ENCODE measurements around the gene GSTP1. TPM values are rescaled to one million over a fixed set of nuclear protein-coding genes. Genes with fewer than 3 reads are reported as not detected.
"Not testable (repeated sequence)": the region's sequence is repeated elsewhere in the genome, so short reads cannot be mapped to it uniquely, and the experiment has no call there.

Gene GSTP1
- polyA plus RNA-seq, 4 donors = 714 to 1,471 (median 1,003) TPM

GRCh38 chr11:67604119-67604518 is 20.5 kb downstream of the GSTP1 start:
- H3K4me1 ChIP-seq (ENCODE audit: control insufficient read depth in 3 of 3, insufficient read depth in 2 of 3, low read depth in 1 of 3, low read length in 2 of 3); DNase-seq; FAIRE-seq; H3K36me3 ChIP-seq (ENCODE audit: control insufficient read depth in 3 of 3, insufficient read depth in 2 of 3, low read depth in 1 of 3, low read length in 3 of 3); H3K27ac ChIP-seq (ENCODE audit: low read depth in 1 of 3, low read length in 2 of 3); H3K9me3 ChIP-seq (ENCODE audit: control insufficient read depth in 2 of 2, insufficient read depth in 1 of 2, low read depth in 1 of 2, low read length in 1 of 2); H3K27me3 ChIP-seq (ENCODE audit: control insufficient read depth in 3 of 3, insufficient read depth in 3 of 3, low read length in 3 of 3); H3K4me3 ChIP-seq (ENCODE audit: low read depth in 1 of 3, low read length in 3 of 3): not testable (repeated sequence)
- 60 to 74% (median 63%) methylated on average over 2 of the region's 4 CpGs for WGBS, 3 donors

GRCh38 chr11:67604815-67605214 is 21.2 kb downstream of the GSTP1 start:
- Histone ChIP-seq H3K36me3 (ENCODE audit: control insufficient read depth in 3 of 3, insufficient read depth in 2 of 3, low read depth in 1 of 3, low read length in 3 of 3) (peaks cover 0 to 14% (median 6%) of the 10 kb centered on the region in 3 donors), H3K4me3 (ENCODE audit: low read depth in 1 of 3, low read length in 3 of 3) (no peak overlapping the region), H3K9me3 (ENCODE audit: control insufficient read depth in 2 of 2, insufficient read depth in 1 of 2, low read depth in 1 of 2, low read length in 1 of 2) (peaks cover 0 to 6% of the 10 kb centered on the region in 2 donors), H3K27ac (ENCODE audit: low read depth in 1 of 3, low read length in 2 of 3) (no peak overlapping the region), H3K4me1 (ENCODE audit: control insufficient read depth in 3 of 3, insufficient read depth in 2 of 3, low read depth in 1 of 3, low read length in 2 of 3) (peaks cover 0 to 8% (median 0%) of the 10 kb centered on the region in 3 donors), H3K27me3 (ENCODE audit: control insufficient read depth in 3 of 3, insufficient read depth in 3 of 3, low read length in 3 of 3) (no peaks in the 10 kb centered on the region)
- no peak for FAIRE-seq
- 87 to 95% (median 95%) methylated on average over 2 of the region's 2 CpGs for WGBS, 3 donors
- DNase-seq = no peak

- Histone ChIP-seq H3K4me3 (ENCODE audit: low read depth in 1 of 3, low read length in 3 of 3) (no peak overlapping the region), H3K27me3 (ENCODE audit: control insufficient read depth in 3 of 3, insufficient read depth in 3 of 3, low read length in 3 of 3) (no peaks in the 10 kb centered on the region), H3K27ac (ENCODE audit: low read depth in 1 of 3, low read length in 2 of 3) (no peak overlapping the region), H3K9me3 (ENCODE audit: control insufficient read depth in 2 of 2, insufficient read depth in 1 of 2, low read depth in 1 of 2, low read length in 1 of 2) (peaks cover 0 to 6% of the 10 kb centered on the region in 2 donors), H3K4me1 (ENCODE audit: control insufficient read depth in 3 of 3, insufficient read depth in 2 of 3, low read depth in 1 of 3, low read length in 2 of 3) (peaks cover 0 to 8% (median 0%) of the 10 kb centered on the region in 3 donors), H3K36me3 (ENCODE audit: control insufficient read depth in 3 of 3, insufficient read depth in 2 of 3, low read depth in 1 of 3, low read length in 3 of 3) (peaks cover 0 to 18% (median 6%) of the 10 kb centered on the region in 3 donors)
- no peak for FAIRE-seq
- no peak for DNase-seq
- WGBS, 3 donors = 58 to 71% (median 65%) methylated on average over 11 of the region's 11 CpGs
These were observed 21.8 kb downstream of the GSTP1 start for GRCh38 chr11:67605231-67606011.

GRCh38 chr11:67606093-67606491 is 22.5 kb downstream of the GSTP1 start:
- H3K27ac ChIP-seq (ENCODE audit: low read depth in 1 of 3, low read length in 2 of 3) = peak overlapping the region in 1 of 3 donors; percentile 13
- DNase-seq = no peak
- H3K36me3 ChIP-seq (ENCODE audit: control insufficient read depth in 3 of 3, insufficient read depth in 2 of 3, low read depth in 1 of 3, low read length in 3 of 3) = peaks cover 0 to 25% (median 8%) of the 10 kb centered on the region in 3 donors
- FAIRE-seq = no peak
- H3K9me3 ChIP-seq (ENCODE audit: control insufficient read depth in 2 of 2, insufficient read depth in 1 of 2, low read depth in 1 of 2, low read length in 1 of 2) = peaks cover 0 to 6% of the 10 kb centered on the region in 2 donors
- WGBS, 3 donors = 29 to 42% (median 34%) methylated on average over 17 of the region's 17 CpGs
- H3K4me1 ChIP-seq (ENCODE audit: control insufficient read depth in 3 of 3, insufficient read depth in 2 of 3, low read depth in 1 of 3, low read length in 2 of 3) = peaks cover 0 to 8% (median 0%) of the 10 kb centered on the region in 3 donors
- peak overlapping the region; percentile 33 to 95 (median 78) for H3K4me3 ChIP-seq (ENCODE audit: low read depth in 1 of 3, low read length in 3 of 3)
- H3K27me3 ChIP-seq (ENCODE audit: control insufficient read depth in 3 of 3, insufficient read depth in 3 of 3, low read length in 3 of 3) = no peaks in the 10 kb centered on the region

- no peaks in the 10 kb centered on the region for H3K27me3 ChIP-seq (ENCODE audit: control insufficient read depth in 3 of 3, insufficient read depth in 3 of 3, low read length in 3 of 3)
- H3K27ac ChIP-seq (ENCODE audit: low read depth in 1 of 3, low read length in 2 of 3) = peak within 1 kb of the TSS; percentile 16 to 91 (median 76)
- H3K9me3 ChIP-seq (ENCODE audit: control insufficient read depth in 2 of 2, insufficient read depth in 1 of 2, low read depth in 1 of 2, low read length in 1 of 2) = peaks cover 0 to 6% of the 10 kb centered on the region in 2 donors
- DNase-seq (peak; percentile 97 to 99), FAIRE-seq (no peak)
- peaks cover 0 to 8% (median 0%) of the 10 kb centered on the region in 3 donors for H3K4me1 ChIP-seq (ENCODE audit: control insufficient read depth in 3 of 3, insufficient read depth in 2 of 3, low read depth in 1 of 3, low read length in 2 of 3)
- peaks cover 0 to 31% (median 11%) of the 10 kb centered on the region in 3 donors for H3K36me3 ChIP-seq (ENCODE audit: control insufficient read depth in 3 of 3, insufficient read depth in 2 of 3, low read depth in 1 of 3, low read length in 3 of 3)
- 0 to 1% (median 1%) methylated on average over 65 to 69 of the region's 69 CpGs for WGBS, 3 donors
- peak within 1 kb of the TSS; percentile 78 to 95 (median 95) for H3K4me3 ChIP-seq (ENCODE audit: low read depth in 1 of 3, low read length in 3 of 3)
These were observed 23.1 kb downstream of the GSTP1 start, which contains the start of gene NDUFV1 for GRCh38 chr11:67606492-67607295. TSS of gene NDUFV1 (plus strand) at chr11:67606936. CDS start at chr11:67607005, 69 bp downstream.

GRCh38 chr11:67607507-67607906 is 23.9 kb downstream of the GSTP1 start:
- no peak for FAIRE-seq
- Histone ChIP-seq H3K27me3 (ENCODE audit: control insufficient read depth in 3 of 3, insufficient read depth in 3 of 3, low read length in 3 of 3) (no peaks in the 10 kb centered on the region), H3K9me3 (ENCODE audit: control insufficient read depth in 2 of 2, insufficient read depth in 1 of 2, low read depth in 1 of 2, low read length in 1 of 2) (peaks cover 0 to 4% of the 10 kb centered on the region in 2 donors)

GRCh38 chr11:67608486-67608885 is 24.9 kb downstream of the GSTP1 start:
- 91 to 95% (median 93%) methylated on average over 8 of the region's 8 CpGs for WGBS, 3 donors
- DNase-seq (no peak), FAIRE-seq (no peak)
- H3K27ac ChIP-seq (ENCODE audit: low read depth in 1 of 3, low read length in 2 of 3) = no peak overlapping the region
- no peaks in the 10 kb centered on the region for H3K9me3 ChIP-seq (ENCODE audit: control insufficient read depth in 2 of 2, insufficient read depth in 1 of 2, low read depth in 1 of 2, low read length in 1 of 2)
- H3K27me3 ChIP-seq (ENCODE audit: control insufficient read depth in 3 of 3, insufficient read depth in 3 of 3, low read length in 3 of 3) = no peaks in the 10 kb centered on the region
- H3K36me3 ChIP-seq (ENCODE audit: control insufficient read depth in 3 of 3, insufficient read depth in 2 of 3, low read depth in 1 of 3, low read length in 3 of 3) = peaks cover 0 to 49% (median 16%) of the 10 kb centered on the region in 3 donors
- H3K4me3 ChIP-seq (ENCODE audit: low read depth in 1 of 3, low read length in 3 of 3) = no peak overlapping the region
- peaks cover 0 to 8% (median 0%) of the 10 kb centered on the region in 3 donors for H3K4me1 ChIP-seq (ENCODE audit: control insufficient read depth in 3 of 3, insufficient read depth in 2 of 3, low read depth in 1 of 3, low read length in 2 of 3)

More at GRCh38 chr11:67607507-67607906, 23.9 kb downstream of the GSTP1 start:
- peaks cover 0 to 39% (median 16%) of the 10 kb centered on the region in 3 donors for H3K36me3 ChIP-seq (ENCODE audit: control insufficient read depth in 3 of 3, insufficient read depth in 2 of 3, low read depth in 1 of 3, low read length in 3 of 3)
- DNase-seq = no peak
- H3K4me3 ChIP-seq (ENCODE audit: low read depth in 1 of 3, low read length in 3 of 3) = peak overlapping the region; percentile 78 to 95 (median 95)
- WGBS, 3 donors = 17 to 46% (median 26%) methylated on average over 9 of the region's 9 CpGs
- peak overlapping the region in 2 of 3 donors; percentile 76 to 91 for H3K27ac ChIP-seq (ENCODE audit: low read depth in 1 of 3, low read length in 2 of 3)
- peaks cover 0 to 8% (median 0%) of the 10 kb centered on the region in 3 donors for H3K4me1 ChIP-seq (ENCODE audit: control insufficient read depth in 3 of 3, insufficient read depth in 2 of 3, low read depth in 1 of 3, low read length in 2 of 3)

GRCh38 chr11:67609316-67609715 is 25.7 kb downstream of the GSTP1 start:
- no peak overlapping the region for H3K4me3 ChIP-seq (ENCODE audit: low read depth in 1 of 3, low read length in 3 of 3)
- H3K27ac ChIP-seq (ENCODE audit: low read depth in 1 of 3, low read length in 2 of 3) = no peak overlapping the region
- FAIRE-seq (no peak), DNase-seq (no peak)
- WGBS, 3 donors = 88 to 95% (median 93%) methylated on average over 10 of the region's 10 CpGs
- H3K4me1 ChIP-seq (ENCODE audit: control insufficient read depth in 3 of 3, insufficient read depth in 2 of 3, low read depth in 1 of 3, low read length in 2 of 3) = peaks cover 0 to 14% (median 0%) of the 10 kb centered on the region in 3 donors
- no peaks in the 10 kb centered on the region for H3K27me3 ChIP-seq (ENCODE audit: control insufficient read depth in 3 of 3, insufficient read depth in 3 of 3, low read length in 3 of 3)
- H3K9me3 ChIP-seq (ENCODE audit: control insufficient read depth in 2 of 2, insufficient read depth in 1 of 2, low read depth in 1 of 2, low read length in 1 of 2) = no peaks in the 10 kb centered on the region
- H3K36me3 ChIP-seq (ENCODE audit: control insufficient read depth in 3 of 3, insufficient read depth in 2 of 3, low read depth in 1 of 3, low read length in 3 of 3) = peaks cover 0 to 51% (median 16%) of the 10 kb centered on the region in 3 donors

Measured in small intestine (tissue), 7 donors.